Measurements from ENCODE around the gene MUC22. TPM values are rescaled to one million over a fixed set of nuclear protein-coding genes. Genes with fewer than 3 reads are reported as not detected.

MUC22 gene
- total RNA-seq, 3 donors from 2014 or later (not counting 1 experiment from before 2014, with no cell fraction given), result not detected

- no peaks in the 10 kb centered on the region for H3K4me1 ChIP-seq (ENCODE audit: control insufficient read depth, insufficient read depth, low read length)
- WGBS (ENCODE audit: insufficient coverage), result 77% methylated on average over 4 of the region's 4 CpGs
- Mint-ChIP-seq H3K27me3 (ENCODE audit: low read depth in 2 of 2) (peaks cover 17 to 19% of the 10 kb centered on the region in 2 donors), H3K9me3 (no peaks in the 10 kb centered on the region), H3K4me3 (no peak overlapping the region), H3K36me3 (no peaks in the 10 kb centered on the region), H3K27ac (no peak overlapping the region), H3K4me1 (no peaks in the 10 kb centered on the region)
- no peaks in the 10 kb centered on the region for H3K27me3 ChIP-seq (ENCODE audit: control insufficient read depth, insufficient read depth, low read length)
- no peaks in the 10 kb centered on the region for H3K36me3 ChIP-seq (ENCODE audit: control insufficient read depth, insufficient read depth, low read length)
- DNase-seq, result no peak
- H3K27ac ChIP-seq (ENCODE audit: low read length), result no peak overlapping the region
- H3K9me3 ChIP-seq (ENCODE audit: control insufficient read depth, insufficient read depth, low read length), result no peaks in the 10 kb centered on the region
- TF ChIP-seq, protein P1, sequence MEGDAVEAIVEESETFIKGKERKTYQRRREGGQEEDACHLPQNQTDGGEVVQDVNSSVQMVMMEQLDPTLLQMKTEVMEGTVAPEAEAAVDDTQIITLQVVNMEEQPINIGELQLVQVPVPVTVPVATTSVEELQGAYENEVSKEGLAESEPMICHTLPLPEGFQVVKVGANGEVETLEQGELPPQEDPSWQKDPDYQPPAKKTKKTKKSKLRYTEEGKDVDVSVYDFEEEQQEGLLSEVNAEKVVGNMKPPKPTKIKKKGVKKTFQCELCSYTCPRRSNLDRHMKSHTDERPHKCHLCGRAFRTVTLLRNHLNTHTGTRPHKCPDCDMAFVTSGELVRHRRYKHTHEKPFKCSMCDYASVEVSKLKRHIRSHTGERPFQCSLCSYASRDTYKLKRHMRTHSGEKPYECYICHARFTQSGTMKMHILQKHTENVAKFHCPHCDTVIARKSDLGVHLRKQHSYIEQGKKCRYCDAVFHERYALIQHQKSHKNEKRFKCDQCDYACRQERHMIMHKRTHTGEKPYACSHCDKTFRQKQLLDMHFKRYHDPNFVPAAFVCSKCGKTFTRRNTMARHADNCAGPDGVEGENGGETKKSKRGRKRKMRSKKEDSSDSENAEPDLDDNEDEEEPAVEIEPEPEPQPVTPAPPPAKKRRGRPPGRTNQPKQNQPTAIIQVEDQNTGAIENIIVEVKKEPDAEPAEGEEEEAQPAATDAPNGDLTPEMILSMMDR (IDR thresholded peaks at IDR 0.05), result no peak
- intact Hi-C loops (cut with micrococcal nuclease), result no loop called here
- ATAC-seq, result no peak
- no peak overlapping the region for H3K4me3 ChIP-seq (ENCODE audit: low read length)
Measured at GRCh38 chr6:31057426-31058003, 47.2 kb downstream of the MUC22 start.

- Histone ChIP-seq H3K4me1 (ENCODE audit: control insufficient read depth, insufficient read depth, low read length) (no peaks in the 10 kb centered on the region), H3K9me3 (ENCODE audit: control insufficient read depth, insufficient read depth, low read length) (no peaks in the 10 kb centered on the region), H3K4me3 (ENCODE audit: low read length) (no peak overlapping the region), H3K36me3 (ENCODE audit: control insufficient read depth, insufficient read depth, low read length) (no peaks in the 10 kb centered on the region), H3K27me3 (ENCODE audit: control insufficient read depth, insufficient read depth, low read length) (no peaks in the 10 kb centered on the region), H3K27ac (ENCODE audit: low read length) (no peak overlapping the region)
- ATAC-seq (no peak), DNase-seq (peak in 1 of 2 donors; percentile 51)
- Mint-ChIP-seq H3K27ac (no peak overlapping the region), H3K4me3 (no peak overlapping the region), H3K9me3 (no peaks in the 10 kb centered on the region), H3K36me3 (no peaks in the 10 kb centered on the region), H3K27me3 (ENCODE audit: low read depth in 2 of 2) (peaks cover 17 to 19% of the 10 kb centered on the region in 2 donors), H3K4me1 (no peaks in the 10 kb centered on the region)
- TF ChIP-seq, protein P1 (IDR thresholded peaks at IDR 0.05), result no peak
- intact Hi-C loops (cut with micrococcal nuclease), result no loop called here
- WGBS (ENCODE audit: insufficient coverage), result 71% methylated on average over 9 of the region's 10 CpGs
Measured at GRCh38 chr6:31058128-31058894, 48.0 kb downstream of the MUC22 start.

DNA sequence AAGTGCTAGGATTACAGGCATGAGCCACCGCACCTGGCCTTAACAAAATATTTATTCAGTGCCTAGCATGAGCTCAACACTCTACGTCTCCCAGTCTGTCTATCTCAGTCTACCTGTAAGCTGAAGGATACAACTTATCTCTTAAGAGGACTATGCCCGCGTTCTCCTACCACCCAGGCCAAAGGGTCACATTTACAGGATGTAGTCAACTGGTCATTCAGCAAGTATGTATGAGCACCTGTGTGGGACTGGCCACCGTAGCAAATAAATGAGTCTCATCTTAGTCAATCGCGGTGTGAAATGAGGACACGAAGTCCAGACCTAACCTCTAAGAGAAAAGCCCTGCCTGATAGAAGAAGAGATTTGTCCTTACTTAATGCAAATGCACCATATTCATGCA, 49.9 kb downstream of the MUC22 start:
- Mint-ChIP-seq H3K27me3 (ENCODE audit: low read depth in 2 of 2) (peaks cover 7 to 11% of the 10 kb centered on the region in 2 donors), H3K4me3 (no peak overlapping the region), H3K27ac (no peak overlapping the region), H3K4me1 (no peaks in the 10 kb centered on the region), H3K9me3 (no peaks in the 10 kb centered on the region), H3K36me3 (no peaks in the 10 kb centered on the region)
- H3K4me3 ChIP-seq (ENCODE audit: low read length), result no peak overlapping the region
- no peak for ATAC-seq
- no peaks in the 10 kb centered on the region for H3K27me3 ChIP-seq (ENCODE audit: control insufficient read depth, insufficient read depth, low read length)
- TF ChIP-seq, protein P1 (IDR thresholded peaks at IDR 0.05), result no peak
- H3K36me3 ChIP-seq (ENCODE audit: control insufficient read depth, insufficient read depth, low read length), result no peaks in the 10 kb centered on the region
- no peaks in the 10 kb centered on the region for H3K4me1 ChIP-seq (ENCODE audit: control insufficient read depth, insufficient read depth, low read length)
- DNase-seq, result no peak
- no peaks in the 10 kb centered on the region for H3K9me3 ChIP-seq (ENCODE audit: control insufficient read depth, insufficient read depth, low read length)
- WGBS (ENCODE audit: insufficient coverage), result 93% methylated on average over 8 of the region's 8 CpGs
- no peak overlapping the region for H3K27ac ChIP-seq (ENCODE audit: low read length)
- intact Hi-C loops (cut with micrococcal nuclease), result no loop called here

Data from natural killer cell (primary cell).